Sigmoid colon (tissue), 3 donors: ENCODE results near the gene CNTNAP5.

Source experiments
- CTCF ChIP-seq, 4 experiments: fragments of 450-650 bp in 3 of 4; fragments of 200-600 bp in 1 of 4; IDR thresholded peaks; one replicate each; pipeline ENCODE4 v1.5.1; 2016 to 2019; ENCODE audit warnings: antibody characterized with exemption in 4 of 4, mild to moderate bottlenecking in 3 of 4, moderate library complexity in 2 of 4
- POLR2A ChIP-seq, 2 donors: fragments of 450-650 bp; IDR thresholded peaks; one replicate each; pipeline ENCODE4 v1.6.1; 2016; ENCODE audit warnings: antibody characterized with exemption in 2 of 2, mild to moderate bottlenecking in 2 of 2, moderate library complexity in 2 of 2

- TF ChIP-seq CTCF (IDR thresholded peaks at IDR 0.05) (no peak), POLR2A (IDR thresholded peaks at IDR 0.05) (no peak)
Observed at GRCh38 chr2:124369181-124369580, 344.1 kb downstream of the CNTNAP5 start.
